H54 (cell line): ENCODE results near the gene ZYG11B.
"Not testable (repeated sequence)": the region's sequence is repeated elsewhere in the genome, so short reads cannot be mapped to it uniquely, and the experiment has no call there.

Experiments used
- DNase-seq: peaks from one replicate; pipeline ENCODE4 v3.0.0; 2011; ENCODE audit warnings: low spot score, mixed read lengths; ENCODE audit not compliant: insufficient read length
- FAIRE-seq: peaks from 3 replicates; lab custom pipeline; 2011; peaks lifted over from hg19 to GRCh38; lab: Jason Lieb, UNC
- POLR2A ChIP-seq: IDR thresholded peaks from 2 replicates; pipeline ENCODE4 v1.6.1; 2011; ENCODE audit warnings: low read depth, mild to moderate bottlenecking, low read length

The ZYG11B gene

DNA sequence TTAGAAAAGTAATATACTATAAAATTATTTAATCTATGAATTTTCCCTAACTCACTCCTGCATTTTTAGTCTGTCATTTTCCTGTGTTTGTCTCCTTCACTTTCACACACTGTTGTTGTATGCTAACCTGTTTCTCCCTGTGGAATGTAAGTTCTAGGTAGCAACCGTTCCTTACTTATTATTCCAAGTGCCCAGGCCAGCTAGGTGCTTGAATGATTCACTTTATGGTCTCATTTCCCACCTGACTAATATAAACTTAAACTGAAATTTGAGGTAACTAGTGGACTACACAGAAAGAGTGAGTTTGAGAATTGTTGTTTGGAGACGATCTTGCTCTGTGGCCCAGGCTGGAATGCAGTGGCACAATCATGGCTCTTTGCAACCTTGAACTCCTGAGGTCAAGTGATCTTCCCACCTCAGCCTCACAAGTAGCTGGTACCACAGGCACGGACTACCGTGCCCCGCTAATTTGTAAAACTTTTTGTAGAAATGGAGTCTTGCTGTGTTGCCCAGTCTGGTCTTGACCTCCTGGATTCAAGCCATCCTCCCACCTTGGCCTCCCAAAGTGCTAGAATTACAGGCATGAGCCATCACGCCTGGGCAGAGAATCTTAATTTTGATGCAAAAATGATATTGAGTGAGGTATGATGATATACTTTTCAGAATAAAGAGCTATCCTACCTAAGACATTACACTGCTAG, 1.9 kb downstream of the ZYG11B start:
- FAIRE-seq (no peak), DNase-seq (no peak)
- TF ChIP-seq POLR2A = no peak

DNA sequence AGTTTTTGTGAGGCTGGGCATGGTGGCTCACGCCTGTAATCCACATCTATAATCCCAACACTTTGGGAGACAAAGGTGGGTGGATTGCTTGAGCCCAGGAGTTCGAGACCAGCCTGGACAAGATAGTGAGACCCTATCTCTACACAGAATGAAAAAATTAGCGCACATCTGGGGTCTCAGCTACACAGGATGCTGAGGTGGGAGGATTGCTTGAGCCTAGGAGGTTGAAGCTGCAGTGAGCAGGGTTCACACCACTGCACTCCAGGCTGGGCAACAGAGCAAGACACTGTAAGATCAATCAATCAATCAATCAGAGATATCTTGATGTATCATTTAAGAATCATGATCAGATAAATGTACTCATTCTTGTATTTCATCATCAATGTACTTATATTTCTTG, 7.1 kb downstream of the ZYG11B start:
- TF ChIP-seq POLR2A = no peak
- no peak for DNase-seq
- no peak for FAIRE-seq

DNA sequence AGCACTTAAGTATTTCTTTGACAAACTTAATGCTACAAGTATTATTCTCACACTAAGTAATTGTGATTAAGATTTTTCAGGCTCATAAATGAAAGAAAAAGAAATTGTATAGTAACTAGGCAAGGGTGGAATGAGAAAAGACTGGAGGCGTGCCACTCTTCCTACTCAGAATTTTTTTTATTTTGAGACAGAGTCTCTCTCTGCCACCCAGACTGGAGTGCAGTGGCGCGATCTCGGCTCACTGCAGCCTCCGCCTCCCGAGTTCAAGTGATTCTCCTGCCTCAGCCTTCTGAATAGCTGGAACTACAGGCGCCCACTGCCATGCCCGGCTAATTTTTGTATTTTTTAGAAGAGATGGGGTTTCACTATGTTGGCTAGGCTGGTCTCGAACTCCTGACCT, 9.1 kb downstream of the ZYG11B start:
- DNase-seq, FAIRE-seq: not testable (repeated sequence)

DNA sequence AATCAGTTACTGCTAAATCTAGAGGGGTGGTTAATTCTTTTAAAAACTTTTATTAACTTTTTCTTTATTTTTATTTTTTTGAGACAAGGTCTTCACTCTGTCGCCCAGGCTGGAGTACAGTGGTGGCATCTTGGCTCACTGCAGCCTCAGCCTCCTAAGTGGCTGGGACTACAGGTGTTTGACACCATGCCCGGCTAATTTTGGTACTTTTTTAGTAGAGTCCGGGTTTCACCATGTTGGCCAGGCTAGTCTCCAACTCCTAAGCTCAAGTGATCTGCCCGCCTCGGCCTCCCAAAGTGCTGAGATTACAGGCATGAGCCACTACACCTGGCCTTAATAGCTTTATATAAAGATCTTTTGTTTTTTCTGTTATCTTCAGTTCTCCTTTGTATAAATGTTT, 11.9 kb downstream of the ZYG11B start:
- DNase-seq = no peak
- no peak for FAIRE-seq
- TF ChIP-seq POLR2A = no peak

DNA sequence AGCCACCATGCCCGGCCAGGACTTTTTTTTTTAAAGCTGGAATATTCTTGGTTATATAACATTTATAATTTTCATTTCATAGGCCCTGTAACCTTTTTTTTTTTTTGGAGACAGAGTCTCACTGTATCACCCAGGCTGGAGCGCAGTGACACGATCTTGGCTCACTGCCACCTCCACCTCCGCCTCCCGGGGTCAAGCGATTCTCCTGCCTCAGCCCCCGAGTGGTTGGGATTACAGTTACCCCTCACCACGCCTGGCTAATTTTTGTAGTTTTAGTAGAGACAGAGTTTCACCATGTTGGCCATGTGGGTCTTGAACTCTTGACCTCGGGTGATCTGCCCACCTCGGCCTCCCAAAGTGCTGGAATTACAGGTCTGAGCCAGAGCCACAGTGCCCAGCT, 12.6 kb downstream of the ZYG11B start:
- no peak for TF ChIP-seq POLR2A
- no peak for DNase-seq
- FAIRE-seq = no peak

DNA sequence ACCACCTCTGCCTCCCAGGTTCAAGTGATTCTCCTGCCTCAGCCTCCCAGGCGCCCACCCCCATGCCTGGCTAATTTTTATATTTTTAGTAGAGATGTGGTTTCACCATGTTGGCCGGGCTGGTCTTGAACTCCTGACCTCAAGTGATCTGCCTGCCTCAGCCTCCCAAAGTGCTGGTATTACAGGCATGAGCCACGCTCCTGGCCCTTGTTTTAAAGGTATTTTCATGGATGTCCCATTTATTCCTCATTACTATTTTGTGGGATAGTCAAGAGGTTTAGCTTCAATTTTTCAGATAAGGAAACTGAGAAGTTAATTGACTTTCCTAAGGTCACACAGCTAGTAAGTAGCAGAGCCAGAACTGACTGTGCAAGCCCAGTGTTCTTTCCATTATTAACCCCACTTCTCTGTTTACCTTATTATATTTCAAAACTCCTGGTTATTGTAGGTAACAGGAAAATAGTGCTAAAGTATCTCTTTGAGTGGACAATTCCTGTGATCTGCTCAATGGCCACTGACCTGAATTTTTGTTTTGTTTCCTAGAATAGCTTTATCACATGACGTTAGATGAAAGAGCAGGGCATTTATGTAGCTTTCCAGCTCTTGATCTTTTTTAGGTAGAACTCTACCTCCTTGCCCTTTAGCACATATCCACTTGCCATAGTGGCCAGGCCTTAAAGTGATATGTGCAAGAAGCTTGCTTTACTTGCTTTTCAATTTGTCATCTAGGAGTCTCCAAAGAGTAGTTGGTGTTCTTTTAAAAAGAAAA, 13.6 kb downstream of the ZYG11B start:
- no peak for TF ChIP-seq POLR2A
- no peak for DNase-seq
- FAIRE-seq = peak; percentile 30

DNA sequence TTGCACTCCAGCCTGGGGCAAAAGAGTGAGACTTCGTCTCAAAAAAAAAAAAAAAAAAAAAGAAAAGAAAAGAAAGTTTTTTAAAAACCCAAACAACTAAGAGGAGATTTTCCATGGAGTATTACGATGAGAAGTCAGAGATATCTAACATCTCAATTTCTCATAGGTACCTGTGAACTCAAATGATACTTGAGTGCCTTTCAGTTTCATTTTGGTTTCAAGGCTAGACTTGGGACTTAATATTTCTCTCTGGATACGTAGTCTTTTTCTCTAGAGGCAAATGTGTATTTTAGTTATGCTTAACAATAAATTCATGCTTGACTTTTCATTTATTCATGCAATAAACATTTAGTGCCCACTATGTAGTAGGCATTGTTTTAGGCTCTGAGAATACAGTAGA, 15.0 kb downstream of the ZYG11B start:
- FAIRE-seq = no peak
- no peak for DNase-seq
- no peak for TF ChIP-seq POLR2A

DNA sequence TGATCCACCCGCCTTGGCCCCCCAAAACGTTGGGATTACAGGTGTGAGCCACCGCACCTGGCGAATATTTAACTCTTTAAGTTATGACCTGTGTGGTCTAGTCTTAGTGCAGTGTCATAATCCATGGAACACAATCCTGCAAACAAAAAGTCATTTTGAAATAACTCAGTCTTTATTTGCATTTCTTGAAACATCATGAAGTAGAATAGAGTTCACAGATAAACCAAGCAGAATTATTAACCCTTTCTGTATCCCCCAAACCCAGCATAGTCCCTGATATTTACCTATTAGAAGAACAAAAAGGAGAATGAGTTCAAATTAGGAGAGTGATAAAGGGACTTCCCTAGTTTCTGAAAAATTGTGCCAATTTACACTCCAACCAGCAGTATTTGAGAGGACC, 19.9 kb downstream of the ZYG11B start:
- FAIRE-seq (peak; percentile 48), DNase-seq (no peak)

DNA sequence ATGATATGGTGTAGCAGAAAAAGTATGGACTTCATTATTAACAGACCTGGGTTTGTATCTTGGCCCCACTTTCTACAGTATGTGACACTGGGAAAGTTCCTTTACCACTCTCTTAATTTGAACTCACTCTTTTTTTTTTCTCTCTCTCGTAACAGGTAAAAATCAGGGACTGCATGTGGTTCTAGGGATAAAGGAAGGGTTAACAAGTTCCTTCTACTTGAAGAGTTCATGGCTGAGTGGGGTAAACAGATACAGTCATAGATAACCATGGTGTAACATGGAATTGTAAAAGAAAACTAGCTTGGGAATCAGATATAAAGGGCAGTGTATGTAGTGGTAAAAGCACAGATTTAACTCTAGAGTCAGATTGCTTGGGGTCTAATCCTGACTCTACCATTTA, 21.2 kb downstream of the ZYG11B start:
- no peak for TF ChIP-seq POLR2A
- FAIRE-seq = no peak
- DNase-seq = no peak

More for the DNA sequence above, 19.9 kb downstream of the ZYG11B start:
- no peak for TF ChIP-seq POLR2A

DNA sequence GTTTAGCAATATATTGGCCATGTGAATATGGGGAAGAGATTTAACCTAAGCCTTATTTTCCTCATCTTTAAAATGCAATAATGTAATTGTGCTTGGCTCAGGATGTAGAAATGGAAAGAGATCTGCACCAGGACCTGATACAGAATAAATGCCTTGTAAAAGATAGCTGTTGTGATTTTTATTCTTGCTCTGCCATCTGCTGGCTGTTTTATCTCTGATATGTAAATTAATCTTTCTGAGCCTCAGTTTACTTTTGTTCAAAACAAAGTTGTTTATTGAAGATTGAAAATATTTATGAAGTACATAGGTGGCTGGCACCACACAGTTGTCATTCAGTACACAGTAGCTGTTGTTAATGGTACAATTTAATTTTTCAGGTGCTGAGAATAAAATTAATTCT, 21.9 kb downstream of the ZYG11B start:
- FAIRE-seq (peak; percentile 27), DNase-seq (no peak)
- TF ChIP-seq POLR2A = no peak

DNA sequence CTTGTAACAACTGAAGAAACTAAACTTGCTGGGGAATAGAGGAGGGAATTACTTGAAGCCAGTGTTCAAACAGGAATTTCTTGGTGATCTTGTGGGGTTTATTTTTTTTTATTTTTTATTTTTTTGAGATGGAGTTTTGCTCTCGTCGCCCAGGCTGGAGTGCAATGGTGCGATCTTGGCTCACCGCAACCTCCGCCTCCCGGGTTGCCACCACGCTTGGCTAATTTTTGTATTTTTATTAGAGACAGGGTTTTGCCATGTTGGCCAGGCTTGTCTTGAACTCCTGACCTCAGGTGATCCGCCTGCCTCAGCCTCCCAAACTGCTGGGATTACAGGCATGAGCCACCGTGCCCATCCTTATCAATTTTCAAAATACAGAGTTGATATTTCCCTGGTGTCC, 23.2 kb downstream of the ZYG11B start:
- FAIRE-seq, DNase-seq: not testable (repeated sequence)

DNA sequence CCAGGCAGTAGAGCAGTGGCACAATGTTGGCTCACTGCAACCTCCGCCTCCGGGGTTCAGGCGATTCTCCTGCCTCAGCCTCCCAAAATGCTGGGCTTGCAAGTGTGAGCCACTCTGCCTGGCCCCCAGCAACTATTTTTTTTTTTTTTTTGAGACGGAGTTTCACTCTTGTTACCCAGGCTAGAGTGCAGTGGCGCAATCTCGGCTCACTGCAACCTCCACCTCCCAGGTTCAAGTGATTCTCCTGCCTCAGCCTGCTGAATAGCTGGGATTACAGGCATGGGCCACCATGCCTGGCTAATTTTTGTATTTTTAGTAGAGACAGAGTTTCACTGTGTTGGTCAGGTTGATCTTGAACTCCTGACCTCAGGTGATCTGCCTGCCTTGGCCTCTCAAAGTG, 23.9 kb downstream of the ZYG11B start:
- not testable (repeated sequence) for FAIRE-seq, DNase-seq

DNA sequence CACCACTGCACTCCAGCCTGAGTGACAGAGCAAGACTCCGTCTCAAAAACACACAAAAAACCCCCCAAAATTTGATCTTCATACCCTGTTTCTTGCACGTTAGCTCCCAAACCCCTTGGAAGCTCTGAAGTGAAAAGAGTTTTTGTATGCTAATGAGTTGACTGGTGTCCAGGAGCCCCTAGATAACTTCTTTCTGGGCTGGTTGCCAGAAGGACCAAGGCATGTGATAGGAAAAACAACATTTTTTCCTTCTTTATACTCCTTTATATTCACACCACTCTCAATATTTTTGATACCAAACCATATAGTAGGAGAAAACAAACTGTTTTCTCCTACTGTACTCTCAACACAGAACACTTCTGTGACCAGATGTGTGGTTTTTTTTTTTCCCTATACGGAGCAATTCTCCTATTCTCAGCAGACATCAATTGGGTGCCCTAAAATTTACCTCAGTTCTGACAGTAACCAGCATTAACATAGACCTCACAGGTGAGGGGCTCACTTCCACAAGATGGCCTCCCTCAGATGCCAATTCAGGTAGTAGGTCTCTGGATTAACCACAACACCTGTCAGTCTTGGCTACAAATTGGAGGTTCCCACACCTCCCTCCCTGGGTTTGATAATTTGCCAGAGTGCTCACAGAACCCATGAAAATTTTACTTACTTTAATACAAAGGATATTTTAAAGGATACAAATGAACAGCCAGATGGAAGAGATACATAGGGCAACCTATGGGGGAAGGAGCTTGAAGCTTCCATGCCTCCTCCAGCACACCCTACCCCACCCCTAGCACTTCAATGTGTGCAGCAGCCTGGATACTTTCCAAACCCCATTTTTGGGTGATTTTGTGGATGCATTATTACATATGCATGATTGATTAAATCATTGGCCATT, 25.6 kb downstream of the ZYG11B start:
- FAIRE-seq (no peak), DNase-seq (no peak)
- no peak for TF ChIP-seq POLR2A

DNA sequence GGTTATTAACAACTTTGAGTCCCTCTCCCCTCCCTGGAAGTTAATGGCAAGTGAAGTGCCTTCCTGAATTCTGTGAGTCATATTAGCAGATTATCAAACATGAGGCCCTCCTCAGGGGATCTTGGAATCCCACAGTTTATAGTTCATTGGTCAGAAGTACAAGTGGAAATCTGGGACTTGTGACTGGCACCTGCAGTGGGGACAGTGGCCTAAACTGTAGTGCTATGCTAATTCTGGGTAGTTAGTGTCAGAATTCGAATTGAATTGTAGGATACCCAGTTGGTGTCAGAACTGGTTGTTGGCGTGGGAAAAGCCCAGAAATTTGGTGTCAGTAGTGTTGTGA, 26.2 kb downstream of the ZYG11B start:
- no peak for TF ChIP-seq POLR2A
- FAIRE-seq = no peak
- DNase-seq = no peak
